SK-N-SH (cell line): ENCODE data around the gene SLCO3A1.

Experiments
- CTCF ChIP-seq: fragments of 200-600 bp; sonication (generic); IDR thresholded peaks from 2 replicates; pipeline ENCODE4 v1.6.1; 2017; ENCODE audit warnings: antibody characterized with exemption, mild to moderate bottlenecking, moderate library complexity
- RAD21 ChIP-seq: IDR thresholded peaks from 2 replicates; pipeline ENCODE4 v1.6.1; 2012; ENCODE audit warnings: mild to moderate bottlenecking, low read length

- TF ChIP-seq RAD21 (no peak), CTCF (no peak)
Measured at GRCh38 chr15:92034227-92034626, 180.7 kb downstream of the SLCO3A1 start.
